ENCODE data around the gene BAIAP2L2.

Gene BAIAP2L2

GRCh38 chr22:38036392-38037062, 74.0 kb downstream of the BAIAP2L2 start:
- no peak for DNase-seq

GRCh38 chr22:38035530-38035885, 75.0 kb downstream of the BAIAP2L2 start:
- no peak for DNase-seq
